HG03565 (cell line): ENCODE data around the gene YDJC.
A peak's percentile ranks its signal among the peaks of the same experiment; 100 is the strongest.
"Not testable (repeated sequence)": the region's sequence is repeated elsewhere in the genome, so short reads cannot be mapped to it uniquely, and the experiment has no call there.

Source experiments
- ATAC-seq: cut with Tn5 transposase; IDR thresholded peaks from one replicate; pipeline ENCODE4 v1.9.1; 2021; ENCODE audit warnings: mild to moderate bottlenecking, moderate library complexity; ENCODE audit not compliant: unreplicated experiment

YDJC gene

GRCh38 chr22:21632931-21633330 is 3.1 kb upstream of the YDJC start:
- ATAC-seq, result no peak

GRCh38 chr22:21632237-21632895 is 2.5 kb upstream of the YDJC start, which contains the start of gene CCDC116:
Gene CCDC116 (plus strand): TSS chr22:21632760. CDS start chr22:21633182, 422 bp downstream.
- no peak for ATAC-seq

- no peak for ATAC-seq
These were observed 1.2 kb upstream of the YDJC start for GRCh38 chr22:21631025-21631424.

GRCh38 chr22:21628386-21629254 is 1.2 kb downstream of the YDJC start:
- peak; percentile 2 for ATAC-seq

GRCh38 chr22:21626735-21627469 is 2.9 kb downstream of the YDJC start:
- ATAC-seq, result no peak

- no peak for ATAC-seq
These were observed 3.6 kb downstream of the YDJC start for GRCh38 chr22:21626073-21626734.

GRCh38 chr22:21624880-21625791 is 4.7 kb downstream of the YDJC start:
- ATAC-seq, result no peak

- ATAC-seq, result no peak
These were observed 5.5 kb downstream of the YDJC start for GRCh38 chr22:21624120-21624879.

- no peak for ATAC-seq
These were observed 6.2 kb downstream of the YDJC start for GRCh38 chr22:21623648-21623970.

- no peak for ATAC-seq
These were observed 6.7 kb downstream of the YDJC start for GRCh38 chr22:21622919-21623647.

GRCh38 chr22:21622011-21622918 is 7.6 kb downstream of the YDJC start:
- no peak for ATAC-seq

GRCh38 chr22:21621025-21621424 is 8.8 kb downstream of the YDJC start:
- no peak for ATAC-seq

- ATAC-seq, result not testable (repeated sequence)
These were observed 12.5 kb downstream of the YDJC start for GRCh38 chr22:21617337-21617736.

GRCh38 chr22:21615731-21616130 is 14.1 kb downstream of the YDJC start:
- no peak for ATAC-seq

- ATAC-seq, result no peak
These were observed 16.1 kb downstream of the YDJC start for GRCh38 chr22:21613553-21614233.

- no peak for ATAC-seq
These were observed 17.0 kb downstream of the YDJC start for GRCh38 chr22:21612858-21613257.
